HepG2 (cell line): ENCODE data around the gene PRKCI.

Experiments
- ARNT ChIP-seq: fragments of 450-650 bp; IDR thresholded peaks from 2 replicates; pipeline ENCODE4 v1.6.1; 2017
- DMAP1 ChIP-seq: IDR thresholded peaks from 2 replicates; pipeline ENCODE4 v1.6.1; 2016
- EZH2 ChIP-seq: conservative IDR thresholded peaks from 2 replicates; pipeline ENCODE4 v1.6.1; 2012; ENCODE audit warnings: mild to moderate bottlenecking, low read depth, low read length, moderate library complexity
- JUN ChIP-seq: sonication (generic); formaldehyde crosslinking; IDR thresholded peaks from 2 replicates; pipeline ENCODE4 v1.4.0; 2020; ENCODE audit warnings: mild to moderate bottlenecking, missing genetic modification reagents
- KAT2B ChIP-seq: fragments of 150-350 bp; IDR thresholded peaks from 2 replicates; pipeline ENCODE4 v1.6.1; 2014; ENCODE audit warnings: low read depth, low read length, borderline replicate concordance
- KMT2A ChIP-seq: sonication (generic); formaldehyde crosslinking; IDR thresholded peaks from 2 replicates; pipeline ENCODE4 v1.4.0; 2020; ENCODE audit warnings: missing genetic modification reagents
- USF2 ChIP-seq, 2 experiments: sonication (generic) in 1 of 2; formaldehyde crosslinking in 1 of 2; IDR thresholded peaks; 2 replicates each; pipeline versions ENCODE4 v1.5.1 to v1.6.1; 2011 to 2020; ENCODE audit warnings: borderline replicate concordance in 1 of 2, low read depth in 1 of 2, low read length in 1 of 2, mild to moderate bottlenecking in 1 of 2, missing genetic modification reagents in 1 of 2, moderate library complexity in 1 of 2
- ZNF850 ChIP-seq: sonication (generic); formaldehyde crosslinking; conservative IDR thresholded peaks from 2 replicates; pipeline ENCODE4 v1.9.0; 2021; ENCODE audit warnings: mild to moderate bottlenecking, missing genetic modification reagents

- TF ChIP-seq KMT2A (CRISPR knock-in tag) (no peak), EZH2 (no peak), KAT2B (no peak), ARNT (no peak), USF2 (IDR thresholded peaks at IDR 0.05; ENCODE audit: low read depth, low read length) (no peak), USF2 (CRISPR knock-in tag; IDR thresholded peaks at IDR 0.05; ENCODE audit: borderline replicate concordance) (no peak), ZNF850 (CRISPR knock-in tag) (no peak), DMAP1 (CRISPR knock-in tag) (no peak), JUN (CRISPR knock-in tag) (no peak)
These were observed 132.5 kb downstream of the PRKCI start for GRCh38 chr3:170354760-170355159.
